HG03139 (cell line): ENCODE results near the gene GINS2.

Experiments
- ATAC-seq: cut with Tn5 transposase; IDR thresholded peaks from one replicate; pipeline ENCODE4 v1.9.1; 2021; ENCODE audit not compliant: unreplicated experiment

The GINS2 gene

GRCh38 chr16:85655216-85656129 lies 33.3 kb downstream of the GINS2 start:
- no peak for ATAC-seq

- no peak for ATAC-seq
Observed at GRCh38 chr16:85654251-85655095, 34.3 kb downstream of the GINS2 start.

- no peak for ATAC-seq
Observed at GRCh38 chr16:85653290-85653891, 35.4 kb downstream of the GINS2 start.

- ATAC-seq, result no peak
Observed at GRCh38 chr16:85652431-85653221, 36.1 kb downstream of the GINS2 start.

GRCh38 chr16:85651629-85652430 lies 36.9 kb downstream of the GINS2 start:
- no peak for ATAC-seq

- no peak for ATAC-seq
Observed at GRCh38 chr16:85650844-85651628, 37.7 kb downstream of the GINS2 start.

- ATAC-seq, result no peak
Observed at GRCh38 chr16:85650135-85650843, 38.5 kb downstream of the GINS2 start.

- no peak for ATAC-seq
Observed at GRCh38 chr16:85649411-85650134, 39.2 kb downstream of the GINS2 start.

- ATAC-seq, result no peak
Observed at GRCh38 chr16:85648805-85649204, 39.9 kb downstream of the GINS2 start.

GRCh38 chr16:85648070-85648714 lies 40.6 kb downstream of the GINS2 start:
- ATAC-seq, result no peak

GRCh38 chr16:85646976-85647375 lies 41.8 kb downstream of the GINS2 start:
- ATAC-seq, result no peak

- ATAC-seq, result no peak
Observed at GRCh38 chr16:85646358-85646907, 42.3 kb downstream of the GINS2 start.

- ATAC-seq, result no peak
Observed at GRCh38 chr16:85645021-85645589, 43.6 kb downstream of the GINS2 start.

- no peak for ATAC-seq
Observed at GRCh38 chr16:85644093-85644712, 44.6 kb downstream of the GINS2 start.

GRCh38 chr16:85643631-85644030 lies 45.1 kb downstream of the GINS2 start:
- ATAC-seq, result no peak

GRCh38 chr16:85642762-85643358 lies 45.9 kb downstream of the GINS2 start:
- ATAC-seq, result no peak
